Tongue (tissue), 2 donors: Measurements from ENCODE around the gene PAPOLB. TPM values are rescaled to one million over a fixed set of nuclear protein-coding genes. Genes with fewer than 3 reads are reported as not detected.

ENCODE experiments used
- DNase-seq: peaks from one replicate; pipeline ENCODE4 v3.0.0-alpha.2; 2015
- total RNA-seq: library from RNA; depleted of rRNA; stranded (reverse); fragments of >200 nt; gene quantifications from one replicate; pipeline ENCODE4 v1.2.3, GENCODE V29; 2014

Gene PAPOLB
- total RNA-seq, 1 donor from 2014 or later: 0.10 TPM

- no peak for DNase-seq
These were observed 20.0 kb downstream of the PAPOLB start for GRCh38 chr7:4841836-4842235.

GRCh38 chr7:4841007-4841784 is 20.6 kb downstream of the PAPOLB start:
- no peak for DNase-seq

- DNase-seq: no peak
These were observed 21.7 kb downstream of the PAPOLB start for GRCh38 chr7:4840079-4840501.

- DNase-seq: no peak
These were observed 23.1 kb downstream of the PAPOLB start for GRCh38 chr7:4838626-4839334.

- peak; percentile 35 for DNase-seq
These were observed 23.8 kb downstream of the PAPOLB start for GRCh38 chr7:4837803-4838625.

- DNase-seq: no peak
These were observed 24.6 kb downstream of the PAPOLB start for GRCh38 chr7:4837041-4837802.

GRCh38 chr7:4836206-4836661 is 25.6 kb downstream of the PAPOLB start:
- no peak for DNase-seq

- no peak for DNase-seq
These were observed 26.2 kb downstream of the PAPOLB start for GRCh38 chr7:4835398-4836205.

GRCh38 chr7:4834601-4835397 is 27.0 kb downstream of the PAPOLB start:
- no peak for DNase-seq

- no peak for DNase-seq
These were observed 27.9 kb downstream of the PAPOLB start for GRCh38 chr7:4833691-4834600.

GRCh38 chr7:4833176-4833575 is 28.7 kb downstream of the PAPOLB start:
- no peak for DNase-seq

- no peak for DNase-seq
These were observed 29.1 kb downstream of the PAPOLB start for GRCh38 chr7:4832711-4833110.

GRCh38 chr7:4831723-4832495 is 29.9 kb downstream of the PAPOLB start:
- DNase-seq: no peak

- peak; percentile 85 for DNase-seq
These were observed 31.7 kb downstream of the PAPOLB start for GRCh38 chr7:4830176-4830575.

GRCh38 chr7:4828720-4829383 is 33.0 kb downstream of the PAPOLB start:
- no peak for DNase-seq

- no peak for DNase-seq
These were observed 36.7 kb downstream of the PAPOLB start for GRCh38 chr7:4825081-4825480.

- no peak for DNase-seq
These were observed 37.6 kb downstream of the PAPOLB start for GRCh38 chr7:4824120-4824775.
